ENCODE results near the gene IZUMO4.
A peak's percentile ranks its signal among the peaks of the same experiment; 100 is the strongest.

IZUMO4 gene

DNA sequence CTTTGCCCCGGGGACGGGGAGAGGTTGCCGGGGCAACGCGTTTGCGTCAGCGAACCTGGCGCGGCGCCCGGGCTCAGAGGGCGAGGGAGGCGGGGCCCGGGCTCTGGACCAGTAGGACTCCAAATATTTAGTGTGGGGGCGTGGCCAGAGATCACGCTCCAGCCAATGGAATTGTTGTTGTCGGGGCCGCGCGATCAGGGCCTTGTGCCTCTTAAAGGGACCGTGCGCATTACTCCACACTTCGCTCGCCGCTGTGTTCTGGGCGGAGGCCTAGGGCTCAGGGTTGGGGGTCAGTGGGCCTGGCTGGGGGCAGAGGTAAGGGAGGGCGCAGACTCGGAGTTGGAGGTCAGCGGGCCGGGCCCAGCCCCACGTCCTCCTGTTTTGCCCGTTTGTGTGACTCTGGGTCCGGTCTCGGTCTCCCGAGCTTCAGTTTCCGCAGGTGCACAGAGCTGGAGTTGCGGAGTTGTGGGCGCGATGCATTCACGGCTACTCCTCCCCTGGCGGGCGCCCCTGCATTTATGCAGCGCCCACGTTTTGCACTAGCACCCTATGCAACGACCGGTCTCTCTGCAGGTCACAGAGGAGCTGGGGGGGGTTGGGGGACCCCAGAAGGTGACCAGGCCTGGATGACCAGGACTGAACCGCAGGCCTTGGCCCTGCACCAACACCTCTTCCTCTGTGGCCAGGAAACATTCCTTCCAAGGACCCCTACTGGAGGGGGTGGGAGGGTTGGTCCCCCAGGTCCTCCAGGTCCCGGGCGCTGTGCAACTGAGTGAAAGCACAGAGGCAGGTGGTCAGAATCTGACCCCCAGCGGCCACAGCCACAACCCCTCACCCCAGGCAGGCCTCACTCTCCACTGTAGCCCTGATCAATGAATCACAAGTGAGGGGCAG is 35.0 kb upstream of the IZUMO4 start:
- TF ChIP-seq TAF1 (IDR thresholded peaks at IDR 0.05; ENCODE audit: borderline replicate concordance, insufficient read depth, low read length), result peak; percentile 77; the same call in 1 of the 2 replicates
- TF ChIP-seq SIN3A (IDR thresholded peaks at IDR 0.05; ENCODE audit: borderline replicate concordance, insufficient read depth, low read length), result no peak
- TF ChIP-seq, protein P1, sequence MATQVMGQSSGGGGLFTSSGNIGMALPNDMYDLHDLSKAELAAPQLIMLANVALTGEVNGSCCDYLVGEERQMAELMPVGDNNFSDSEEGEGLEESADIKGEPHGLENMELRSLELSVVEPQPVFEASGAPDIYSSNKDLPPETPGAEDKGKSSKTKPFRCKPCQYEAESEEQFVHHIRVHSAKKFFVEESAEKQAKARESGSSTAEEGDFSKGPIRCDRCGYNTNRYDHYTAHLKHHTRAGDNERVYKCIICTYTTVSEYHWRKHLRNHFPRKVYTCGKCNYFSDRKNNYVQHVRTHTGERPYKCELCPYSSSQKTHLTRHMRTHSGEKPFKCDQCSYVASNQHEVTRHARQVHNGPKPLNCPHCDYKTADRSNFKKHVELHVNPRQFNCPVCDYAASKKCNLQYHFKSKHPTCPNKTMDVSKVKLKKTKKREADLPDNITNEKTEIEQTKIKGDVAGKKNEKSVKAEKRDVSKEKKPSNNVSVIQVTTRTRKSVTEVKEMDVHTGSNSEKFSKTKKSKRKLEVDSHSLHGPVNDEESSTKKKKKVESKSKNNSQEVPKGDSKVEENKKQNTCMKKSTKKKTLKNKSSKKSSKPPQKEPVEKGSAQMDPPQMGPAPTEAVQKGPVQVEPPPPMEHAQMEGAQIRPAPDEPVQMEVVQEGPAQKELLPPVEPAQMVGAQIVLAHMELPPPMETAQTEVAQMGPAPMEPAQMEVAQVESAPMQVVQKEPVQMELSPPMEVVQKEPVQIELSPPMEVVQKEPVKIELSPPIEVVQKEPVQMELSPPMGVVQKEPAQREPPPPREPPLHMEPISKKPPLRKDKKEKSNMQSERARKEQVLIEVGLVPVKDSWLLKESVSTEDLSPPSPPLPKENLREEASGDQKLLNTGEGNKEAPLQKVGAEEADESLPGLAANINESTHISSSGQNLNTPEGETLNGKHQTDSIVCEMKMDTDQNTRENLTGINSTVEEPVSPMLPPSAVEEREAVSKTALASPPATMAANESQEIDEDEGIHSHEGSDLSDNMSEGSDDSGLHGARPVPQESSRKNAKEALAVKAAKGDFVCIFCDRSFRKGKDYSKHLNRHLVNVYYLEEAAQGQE (IDR thresholded peaks at IDR 0.05; ENCODE audit: insufficient read depth in 1 of 2, low read depth in 2 of 2, low read length in 2 of 2), result no peak
- peak; percentile 56; the same call in 1 of the 2 replicates for TF ChIP-seq POLR2AphosphoS5 (IDR thresholded peaks at IDR 0.05; ENCODE audit: low read depth, low read length)
- TF ChIP-seq FOXP2 (optimal IDR thresholded peaks at IDR 0.05; ENCODE audit: borderline replicate concordance, extremely low read depth, extremely low read length, insufficient read depth), result peak; percentile 47

DNA sequence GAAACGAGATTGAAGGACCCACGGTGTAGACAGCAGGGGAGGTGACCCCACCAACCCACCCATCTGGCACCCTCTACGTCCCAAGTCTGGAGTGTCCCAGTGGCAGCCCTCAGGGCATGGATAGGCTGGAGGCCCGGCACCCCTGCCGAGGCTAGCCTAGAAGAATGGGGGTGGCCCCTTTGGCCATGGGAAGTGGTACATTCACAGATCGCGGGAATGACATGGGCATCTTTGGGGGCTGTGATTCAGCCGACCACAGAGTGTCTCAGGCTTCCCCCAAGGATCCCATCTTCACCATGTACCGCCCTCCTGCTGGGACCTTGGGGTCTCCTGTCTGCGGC is 34.4 kb upstream of the IZUMO4 start:
- TF ChIP-seq, protein P1 (IDR thresholded peaks at IDR 0.05; ENCODE audit: insufficient read depth in 1 of 2, low read depth in 2 of 2, low read length in 2 of 2), result no peak
- no peak for TF ChIP-seq SIN3A (IDR thresholded peaks at IDR 0.05; ENCODE audit: borderline replicate concordance, insufficient read depth, low read length)
- no peak for TF ChIP-seq FOXP2 (optimal IDR thresholded peaks at IDR 0.05; ENCODE audit: borderline replicate concordance, extremely low read depth, extremely low read length, insufficient read depth)
- TF ChIP-seq POLR2AphosphoS5 (IDR thresholded peaks at IDR 0.05; ENCODE audit: low read depth, low read length), result no peak
- TF ChIP-seq TAF1 (IDR thresholded peaks at IDR 0.05; ENCODE audit: borderline replicate concordance, insufficient read depth, low read length), result no peak

DNA sequence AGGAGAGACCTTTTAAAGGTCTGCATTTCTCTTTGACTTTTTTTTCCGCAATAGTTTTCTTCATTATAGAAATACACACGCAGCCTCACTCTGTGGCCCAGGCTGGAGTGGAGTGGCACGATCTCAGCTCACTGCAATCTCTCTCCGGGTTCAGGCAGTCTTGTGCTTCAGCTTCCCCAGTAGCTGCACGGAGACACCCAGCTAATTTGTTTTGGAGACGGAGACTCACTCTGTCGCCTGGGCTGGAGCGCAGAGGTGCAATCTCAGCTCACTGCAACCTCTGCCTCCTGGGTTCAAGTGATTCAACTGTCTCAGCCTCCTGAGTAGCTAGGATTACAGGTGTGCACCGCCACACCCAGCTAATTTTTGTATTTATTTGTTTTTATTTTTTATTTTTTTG is 33.9 kb upstream of the IZUMO4 start:
- TF ChIP-seq, protein P1 (IDR thresholded peaks at IDR 0.05; ENCODE audit: insufficient read depth in 1 of 2, low read depth in 2 of 2, low read length in 2 of 2), result no peak
- TF ChIP-seq FOXP2 (optimal IDR thresholded peaks at IDR 0.05; ENCODE audit: borderline replicate concordance, extremely low read depth, extremely low read length, insufficient read depth) (no peak), SIN3A (IDR thresholded peaks at IDR 0.05; ENCODE audit: borderline replicate concordance, insufficient read depth, low read length) (no peak), POLR2AphosphoS5 (IDR thresholded peaks at IDR 0.05; ENCODE audit: low read depth, low read length) (no peak), TAF1 (IDR thresholded peaks at IDR 0.05; ENCODE audit: borderline replicate concordance, insufficient read depth, low read length) (no peak)

DNA sequence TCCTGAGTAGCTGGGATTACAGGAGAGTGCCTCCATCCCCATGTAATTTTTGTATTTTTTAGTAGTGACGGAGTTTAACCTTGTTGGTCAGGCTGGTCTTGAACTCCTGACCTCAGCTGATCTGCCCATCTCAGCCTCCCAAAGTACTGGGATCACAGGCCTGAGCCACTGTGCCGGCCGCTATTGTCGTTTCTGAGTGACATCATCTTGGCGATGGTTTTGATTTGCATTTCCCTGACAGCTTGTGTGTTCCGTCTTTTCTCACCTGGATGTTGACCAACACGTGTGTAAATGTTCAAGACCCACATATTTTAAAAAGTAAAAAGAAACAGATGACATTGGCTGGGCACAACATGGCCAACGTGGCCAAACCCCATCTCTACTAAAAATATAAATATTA is 32.9 kb upstream of the IZUMO4 start:
- TF ChIP-seq, protein P1 (IDR thresholded peaks at IDR 0.05; ENCODE audit: insufficient read depth in 1 of 2, low read depth in 2 of 2, low read length in 2 of 2), result no peak
- TF ChIP-seq TAF1 (IDR thresholded peaks at IDR 0.05; ENCODE audit: borderline replicate concordance, insufficient read depth, low read length) (no peak), SIN3A (IDR thresholded peaks at IDR 0.05; ENCODE audit: borderline replicate concordance, insufficient read depth, low read length) (no peak), POLR2AphosphoS5 (IDR thresholded peaks at IDR 0.05; ENCODE audit: low read depth, low read length) (no peak), FOXP2 (optimal IDR thresholded peaks at IDR 0.05; ENCODE audit: borderline replicate concordance, extremely low read depth, extremely low read length, insufficient read depth) (no peak)
